Measurements from ENCODE around the gene GCK.
A peak's percentile ranks its signal among the peaks of the same experiment; 100 is the strongest.

Gene GCK

DNA sequence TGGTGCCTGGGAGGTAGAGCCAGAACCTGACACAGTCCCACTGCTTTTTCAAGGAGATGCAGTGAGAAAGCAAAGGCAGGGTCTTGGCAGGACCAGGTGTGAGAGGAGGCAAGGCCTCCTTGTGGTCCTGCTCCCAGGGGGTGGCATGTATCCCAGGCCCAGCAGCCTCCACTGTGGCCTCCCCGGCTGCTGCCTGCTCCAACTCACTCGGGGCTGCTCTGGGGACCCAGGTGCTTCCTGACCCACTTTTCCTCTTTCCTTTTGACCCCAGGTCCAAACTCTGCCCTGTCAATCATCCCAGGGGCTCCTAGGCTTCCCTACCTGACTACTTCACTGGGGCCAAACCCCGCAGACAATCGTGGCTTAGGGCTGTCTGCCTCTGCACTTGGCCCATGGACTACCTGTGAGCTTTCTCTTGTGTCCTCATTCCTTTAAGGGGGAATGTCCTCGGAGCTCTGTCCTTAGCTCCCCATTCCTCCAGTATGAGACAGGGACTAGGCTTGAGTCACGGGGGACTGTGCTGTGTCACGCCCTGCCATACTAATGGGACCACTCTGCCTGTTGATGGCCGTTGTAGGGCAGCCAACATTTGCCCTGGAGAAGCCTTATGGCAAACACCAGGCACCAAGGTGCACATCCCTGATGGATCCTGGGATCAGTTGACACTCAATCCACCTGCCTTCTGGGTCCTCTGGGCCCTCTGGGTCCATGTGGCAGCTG is 86.2 kb downstream of the GCK start:
- no peak for DNase-seq (ENCODE audit: low read depth)
- no peak overlapping the region for H3K4me3 ChIP-seq (ENCODE audit: control insufficient read depth, low read depth, low read length)
- TF ChIP-seq, protein P1, sequence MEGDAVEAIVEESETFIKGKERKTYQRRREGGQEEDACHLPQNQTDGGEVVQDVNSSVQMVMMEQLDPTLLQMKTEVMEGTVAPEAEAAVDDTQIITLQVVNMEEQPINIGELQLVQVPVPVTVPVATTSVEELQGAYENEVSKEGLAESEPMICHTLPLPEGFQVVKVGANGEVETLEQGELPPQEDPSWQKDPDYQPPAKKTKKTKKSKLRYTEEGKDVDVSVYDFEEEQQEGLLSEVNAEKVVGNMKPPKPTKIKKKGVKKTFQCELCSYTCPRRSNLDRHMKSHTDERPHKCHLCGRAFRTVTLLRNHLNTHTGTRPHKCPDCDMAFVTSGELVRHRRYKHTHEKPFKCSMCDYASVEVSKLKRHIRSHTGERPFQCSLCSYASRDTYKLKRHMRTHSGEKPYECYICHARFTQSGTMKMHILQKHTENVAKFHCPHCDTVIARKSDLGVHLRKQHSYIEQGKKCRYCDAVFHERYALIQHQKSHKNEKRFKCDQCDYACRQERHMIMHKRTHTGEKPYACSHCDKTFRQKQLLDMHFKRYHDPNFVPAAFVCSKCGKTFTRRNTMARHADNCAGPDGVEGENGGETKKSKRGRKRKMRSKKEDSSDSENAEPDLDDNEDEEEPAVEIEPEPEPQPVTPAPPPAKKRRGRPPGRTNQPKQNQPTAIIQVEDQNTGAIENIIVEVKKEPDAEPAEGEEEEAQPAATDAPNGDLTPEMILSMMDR (conservative IDR thresholded peaks at IDR 0.05; ENCODE audit: control insufficient read depth, insufficient read depth, low read depth, low read length) = no peak

DNA sequence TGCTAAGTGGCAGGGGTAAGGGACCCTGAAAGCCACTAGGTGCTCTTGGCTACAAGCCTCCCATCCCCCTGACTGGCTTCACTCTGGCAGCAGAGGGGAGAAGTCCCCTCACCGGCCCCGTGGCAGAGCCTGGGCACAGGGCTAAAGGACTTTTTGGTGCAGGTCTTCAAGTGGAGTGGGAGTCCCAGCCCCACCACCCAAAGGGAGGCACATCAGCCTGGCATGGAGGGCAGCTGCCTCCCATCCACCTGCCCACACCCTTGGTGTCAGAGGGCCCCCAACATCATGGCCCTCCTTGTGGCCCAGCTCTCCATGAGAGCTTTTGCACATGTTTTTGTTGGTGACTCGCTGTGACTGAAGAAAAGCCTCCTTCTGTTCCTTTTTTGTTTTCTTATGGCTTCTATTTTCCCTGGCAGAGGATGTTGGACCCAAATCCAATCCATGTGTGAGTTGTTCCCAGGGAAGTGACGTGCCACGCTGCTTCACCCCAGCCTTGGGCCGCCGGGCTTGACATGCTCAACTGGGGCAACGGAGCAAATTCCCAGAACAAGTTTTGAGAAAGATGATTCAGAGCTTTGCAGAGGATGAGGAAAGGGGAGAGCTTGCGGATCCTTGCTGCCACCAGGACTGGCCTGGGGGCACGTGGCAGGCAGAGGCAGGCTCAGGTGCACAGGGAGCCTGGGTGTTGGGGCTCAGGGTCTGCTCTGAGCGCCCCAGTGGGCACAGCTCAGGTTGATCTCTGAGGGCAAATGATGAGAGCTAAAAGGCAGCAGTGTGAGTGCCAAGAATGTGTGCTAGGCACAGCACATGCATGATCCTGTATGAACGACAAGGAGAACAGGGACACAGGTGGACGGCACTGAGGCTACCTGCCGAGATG is 87.0 kb downstream of the GCK start:
- no peak overlapping the region for H3K4me3 ChIP-seq (ENCODE audit: control insufficient read depth, low read depth, low read length)
- DNase-seq (ENCODE audit: low read depth) = peak; percentile 95
- TF ChIP-seq, protein P1 (conservative IDR thresholded peaks at IDR 0.05; ENCODE audit: control insufficient read depth, insufficient read depth, low read depth, low read length) = no peak

DNA sequence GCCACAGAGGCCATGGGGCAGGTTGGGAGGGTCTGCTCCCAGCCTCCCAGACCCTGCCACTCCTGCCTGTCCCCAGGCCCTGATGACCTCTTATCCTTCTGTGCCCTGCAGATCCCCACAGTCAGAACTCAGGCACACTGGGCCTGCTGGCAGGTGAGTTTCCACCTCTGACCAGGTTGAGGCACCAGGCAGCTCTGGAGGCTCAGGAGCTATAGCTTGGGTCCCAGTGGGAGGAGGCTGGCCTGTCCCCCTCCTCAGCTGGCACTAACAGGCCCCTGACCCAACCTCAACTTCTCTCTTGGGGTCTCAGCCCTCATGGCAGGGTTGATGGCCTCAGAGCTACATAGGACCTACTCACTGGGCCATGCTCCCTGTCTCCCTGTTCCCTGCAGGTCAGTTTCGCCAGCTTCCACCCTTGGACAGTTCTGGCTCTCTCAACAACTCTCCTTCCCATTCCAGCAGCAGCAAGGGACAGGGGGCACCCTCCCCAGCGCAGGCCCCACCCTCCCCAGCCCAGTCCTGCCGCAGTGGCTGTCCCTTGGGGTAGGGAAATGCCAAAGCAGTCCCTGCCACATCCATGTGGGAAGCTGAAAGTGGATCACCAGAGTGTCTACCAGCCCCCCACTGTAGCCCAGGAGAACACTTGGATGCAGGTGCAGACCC is 87.8 kb downstream of the GCK start:
- TF ChIP-seq, protein P1 (conservative IDR thresholded peaks at IDR 0.05; ENCODE audit: control insufficient read depth, insufficient read depth, low read depth, low read length) = no peak
- no peak for DNase-seq (ENCODE audit: low read depth)
- no peak overlapping the region for H3K4me3 ChIP-seq (ENCODE audit: control insufficient read depth, low read depth, low read length)

DNA sequence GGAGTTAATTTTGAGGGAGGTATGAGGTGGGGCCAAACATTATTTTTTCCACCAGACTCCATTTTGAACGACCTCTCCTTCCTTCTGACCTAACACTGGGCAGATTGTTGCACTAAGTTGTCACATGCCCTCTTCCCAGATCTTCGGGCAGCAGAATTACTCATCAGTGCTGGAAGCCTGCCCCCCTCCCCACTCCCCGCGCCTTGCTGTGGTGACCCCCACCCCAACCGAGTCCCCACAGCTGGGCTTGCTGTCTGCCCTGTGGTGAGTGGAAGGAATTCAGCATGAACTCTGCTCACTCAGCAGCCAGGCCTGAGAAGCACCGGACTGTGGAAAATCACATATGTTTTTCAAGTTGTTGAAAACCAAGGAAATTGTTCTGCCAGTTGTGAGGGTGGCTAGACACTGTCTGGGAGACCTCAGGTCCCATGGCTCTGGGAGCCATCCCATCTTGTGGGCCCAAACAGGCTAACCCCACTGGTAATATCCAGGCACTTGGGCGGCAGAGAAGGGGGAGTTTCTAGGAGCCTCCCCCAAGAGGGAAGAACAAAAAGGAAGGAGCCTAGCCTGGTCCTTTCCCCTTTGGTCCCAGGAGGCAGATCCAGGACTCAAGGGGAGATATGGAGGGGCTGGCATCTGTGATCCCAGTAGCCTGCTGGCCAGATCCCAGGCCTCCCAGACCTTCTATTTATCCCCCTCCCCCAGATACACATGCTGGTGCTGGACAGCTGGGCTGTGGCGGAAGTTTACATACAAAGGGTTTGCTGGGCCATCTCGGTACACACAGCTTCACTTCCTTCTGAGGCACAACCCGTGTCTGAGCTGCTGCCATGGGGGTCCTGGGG is 88.6 kb downstream of the GCK start:
- H3K4me3 ChIP-seq (ENCODE audit: control insufficient read depth, low read depth, low read length) = no peak overlapping the region
- DNase-seq (ENCODE audit: low read depth) = peak; percentile 76
- TF ChIP-seq, protein P1 (conservative IDR thresholded peaks at IDR 0.05; ENCODE audit: control insufficient read depth, insufficient read depth, low read depth, low read length) = no peak

DNA sequence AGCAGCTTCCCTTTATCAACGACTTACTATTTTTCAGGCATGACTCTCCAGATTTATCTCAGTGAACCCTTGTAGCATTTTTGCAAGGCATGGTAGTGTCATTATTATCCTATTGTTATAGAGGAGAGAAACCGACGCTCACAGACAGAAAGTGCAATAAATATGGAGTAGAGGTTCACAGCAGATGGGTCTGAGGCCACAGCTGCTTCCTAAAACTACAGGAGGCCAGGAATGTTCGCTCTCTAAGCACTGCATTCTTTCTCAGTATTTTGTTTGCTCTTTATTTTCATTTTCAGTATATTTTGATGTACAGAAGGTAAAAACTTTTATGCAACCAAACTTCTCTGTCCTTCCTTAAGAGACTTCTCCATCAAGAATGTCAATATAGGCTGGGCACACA is 89.6 kb downstream of the GCK start:
- DNase-seq (ENCODE audit: low read depth) = no peak
- H3K4me3 ChIP-seq (ENCODE audit: control insufficient read depth, low read depth, low read length) = no peak overlapping the region
- TF ChIP-seq, protein P1 (conservative IDR thresholded peaks at IDR 0.05; ENCODE audit: control insufficient read depth, insufficient read depth, low read depth, low read length) = no peak
